Erythroblast (primary cell): Measurements from ENCODE around the gene KRTAP1-1.

ENCODE experiments used
- GATA1 ChIP-seq: IDR thresholded peaks from 2 replicates; pipeline ENCODE4 v1.6.1; 2011; ENCODE audit warnings: low read depth, mild to moderate bottlenecking, control low read depth, low read length, moderate library complexity
- POLR2A ChIP-seq: IDR thresholded peaks from 2 replicates; pipeline ENCODE4 v1.6.1; 2011; ENCODE audit warnings: mild to moderate bottlenecking, low read length

DNA sequence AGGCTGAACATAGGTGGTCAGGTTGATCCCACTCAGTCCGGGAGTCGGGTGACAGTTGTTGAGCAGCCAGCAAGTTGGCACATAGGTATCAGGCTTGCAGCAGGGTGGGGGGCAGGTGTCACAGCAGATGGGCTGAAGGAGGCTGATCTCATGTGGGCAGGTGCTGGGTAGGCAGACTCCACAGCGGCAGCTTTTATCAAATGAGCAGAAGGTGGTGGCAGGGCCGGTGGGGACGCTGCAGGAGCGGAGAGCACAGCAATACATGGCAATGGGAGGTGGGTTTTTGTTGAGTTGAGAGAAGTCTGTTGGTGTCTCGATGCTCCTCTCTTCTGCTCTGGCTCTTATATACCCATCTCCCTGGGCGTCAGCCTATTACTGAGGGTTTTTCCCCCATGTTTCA lies 32.4 kb downstream of the KRTAP1-1 start, which contains the start of gene KRTAP3-1:
- TF ChIP-seq POLR2A (no peak), GATA1 (no peak)
